ENCODE measurements around the gene TSR1. TPM values are rescaled to one million over a fixed set of nuclear protein-coding genes. Genes with fewer than 3 reads are reported as not detected.

TSR1 gene
- total RNA-seq, 4 donors from 2014 or later: 31.6 to 124 (median 40.8) TPM

- ATAC-seq (ENCODE audit: low FRiP score): no peak
- no peak for TF ChIP-seq CTCF (IDR thresholded peaks at IDR 0.05)
- no peak for DNase-seq (ENCODE audit: low spot score)
These were observed 26.7 kb downstream of the TSR1 start for GRCh38 chr17:2309338-2310154.

GRCh38 chr17:2304931-2305330 lies 31.3 kb downstream of the TSR1 start:
- no peak for TF ChIP-seq CTCF (IDR thresholded peaks at IDR 0.05)
- DNase-seq (ENCODE audit: low spot score) (no peak), ATAC-seq (ENCODE audit: low FRiP score) (no peak)

- no peak for TF ChIP-seq CTCF (IDR thresholded peaks at IDR 0.05)
- ATAC-seq (ENCODE audit: low FRiP score): peak; percentile 95
- peak; percentile 74 for DNase-seq (ENCODE audit: low spot score)
These were observed 32.8 kb downstream of the TSR1 start, which contains the start of the genes SMG6 and SRR for GRCh38 chr17:2303204-2304188. SMG6 (minus strand) TSS chr17:2303785; CDS start chr17:2303720, 65 bp downstream. SRR (plus strand) TSS chr17:2303950; CDS start chr17:2315561, 11,611 bp downstream.

- no peak for DNase-seq (ENCODE audit: low spot score)
- no peak for TF ChIP-seq CTCF (IDR thresholded peaks at IDR 0.05)
- peak; percentile 6 for ATAC-seq (ENCODE audit: low FRiP score)
These were observed 33.5 kb downstream of the TSR1 start for GRCh38 chr17:2302778-2303203.

GRCh38 chr17:2299756-2300155 lies 36.5 kb downstream of the TSR1 start:
- no peak for TF ChIP-seq CTCF (IDR thresholded peaks at IDR 0.05)
- ATAC-seq (ENCODE audit: low FRiP score) (no peak), DNase-seq (ENCODE audit: low spot score) (no peak)

- ATAC-seq (ENCODE audit: low FRiP score) (no peak), DNase-seq (ENCODE audit: low spot score) (no peak)
- TF ChIP-seq CTCF (IDR thresholded peaks at IDR 0.05): no peak
These were observed 37.1 kb downstream of the TSR1 start for GRCh38 chr17:2299136-2299535.
